Measurements from ENCODE around the gene SELENON. TPM values are rescaled to one million over a fixed set of nuclear protein-coding genes. Genes with fewer than 3 reads are reported as not detected.
A peak's percentile ranks its signal among the peaks of the same experiment; 100 is the strongest.

The SELENON gene
- total and polyA plus RNA-seq, 9 of the 15 experiments (the other 6 are each of a cell fraction or from before 2014, with no cell fraction given) = 0.43 to 26.7 (median 7.0) TPM

- TF ChIP-seq MNT (conservative IDR thresholded peaks at IDR 0.05) = peak in 1 of 2 experiments; percentile 53; a peak in 1 of 4 replicates
- TF ChIP-seq ZNF76 (CRISPR knock-in tag; IDR thresholded peaks at IDR 0.05; ENCODE audit: borderline replicate concordance) = no peak
- TF ChIP-seq NFE2 (IDR thresholded peaks at IDR 0.05; ENCODE audit: low read depth) = no peak
- no peak for TF ChIP-seq RFX1 (IDR thresholded peaks at IDR 0.05)
- TF ChIP-seq NFRKB (IDR thresholded peaks at IDR 0.05; ENCODE audit: low read depth) = peak; percentile 48
- no peak for TF ChIP-seq ZNF324 (CRISPR knock-in tag; IDR thresholded peaks at IDR 0.05)
- TF ChIP-seq RBFOX2 (IDR thresholded peaks at IDR 0.05; ENCODE audit: low read depth, low read length) = no peak
- no peak for TF ChIP-seq MAFG (tag; conservative IDR thresholded peaks at IDR 0.05)
- TF ChIP-seq HINFP (tag; conservative IDR thresholded peaks at IDR 0.05; ENCODE audit: low read depth) = no peak
- no peak for TF ChIP-seq NR2C2 (CRISPR knock-in tag; IDR thresholded peaks at IDR 0.05)
- peak; percentile 75 for TF ChIP-seq NR2C2 (tag; IDR thresholded peaks at IDR 0.05)
- no peak for TF ChIP-seq HES1 (IDR thresholded peaks at IDR 0.05; ENCODE audit: low read depth)
- no peak for TF ChIP-seq SNIP1 (IDR thresholded peaks at IDR 0.05; ENCODE audit: low read depth)
- TF ChIP-seq ARHGAP35 (IDR thresholded peaks at IDR 0.05; ENCODE audit: partially characterized antibody) = no peak
- TF ChIP-seq ERF (CRISPR knock-in tag; IDR thresholded peaks at IDR 0.05) = no peak
- TF ChIP-seq NFIX (CRISPR knock-in tag; IDR thresholded peaks at IDR 0.05; ENCODE audit: low read depth) = no peak
- peak; percentile 99 for TF ChIP-seq DPF2 (IDR thresholded peaks at IDR 0.05)
- TF ChIP-seq MECOM (CRISPR knock-in tag; IDR thresholded peaks at IDR 0.05) = no peak
- peak; percentile 61 for TF ChIP-seq PHF20 (IDR thresholded peaks at IDR 0.05; ENCODE audit: partially characterized antibody)
- TF ChIP-seq ZBTB7A (IDR thresholded peaks at IDR 0.05; ENCODE audit: borderline replicate concordance, control insufficient read depth, low read depth, low read length) = peak; percentile 98
- TF ChIP-seq XRCC5 (IDR thresholded peaks at IDR 0.05; ENCODE audit: low read depth, low read length) = 0 out of 2 replicates have a peak, but pooled peaks have one; percentile 22
- peak; percentile 19; the same call in 1 of the 2 replicates for TF ChIP-seq PHF8 (IDR thresholded peaks at IDR 0.05; ENCODE audit: borderline replicate concordance, low read length)
- no peak for TF ChIP-seq CREB3L1 (IDR thresholded peaks at IDR 0.05; ENCODE audit: borderline replicate concordance, low read depth)
- no peak for TF ChIP-seq GTF2F1 (IDR thresholded peaks at IDR 0.05; ENCODE audit: low read depth, low read length)
Measured at GRCh38 chr1:25861316-25862286, 61.6 kb downstream of the SELENON start (continued).

Data from K562 (cell line).